PC-3 (cell line): Measurements from ENCODE around the gene PLP1.

Experiments
- CTCF ChIP-seq: fragments of 300-600 bp; sonication (generic); conservative IDR thresholded peaks from 2 replicates; pipeline ENCODE4 v1.5.1; 2017; ENCODE audit warnings: antibody characterized with exemption, low read depth, mild to moderate bottlenecking, low read length
- EZH2 ChIP-seq: fragments of 300-600 bp; sonication (generic); IDR thresholded peaks from one replicate; pipeline ENCODE4 v1.6.1; 2017; ENCODE audit warnings: antibody characterized with exemption, mild to moderate bottlenecking, low read length; ENCODE audit not compliant: unreplicated experiment

DNA sequence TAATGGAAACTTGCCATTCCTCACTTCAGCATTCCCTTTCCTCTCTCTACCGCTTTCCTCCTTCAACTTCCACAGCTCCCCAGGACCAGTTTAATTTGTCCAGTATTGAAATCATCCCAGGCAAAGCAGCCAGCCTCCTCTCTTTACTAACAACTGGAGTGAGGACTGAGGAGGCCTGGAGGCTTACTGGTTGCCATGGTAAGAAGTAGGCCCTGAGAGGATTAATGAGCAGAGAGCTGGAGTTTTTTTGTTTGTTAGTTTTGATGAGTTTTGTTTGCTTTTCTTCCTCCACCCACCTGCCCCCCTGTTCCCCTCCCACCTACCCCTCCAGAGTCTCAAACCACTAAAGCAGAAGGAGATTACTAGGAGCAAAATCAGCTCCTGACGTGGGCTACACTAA, 29.5 kb upstream of the PLP1 start:
- TF ChIP-seq CTCF (no peak), EZH2 (no peak)
